Activated CD4-positive, CD25-positive, alpha-beta regulatory T cell treated with anti-CD3 and anti-CD28 coated beads, Interleukin-2, amount 50 U/mL, for 16 hours (primary cell): ENCODE measurements around the gene TMEM212.

ENCODE experiments used
- DNase-seq: peaks from one replicate; pipeline ENCODE4 v3.0.0-alpha.2; 2020; ENCODE audit warnings: low read depth, low spot score

TMEM212 gene

GRCh38 chr3:171842864-171843518 is at the start of gene TMEM212:
Gene TMEM212 (plus strand): TSS chr3:171843349. CDS start chr3:171843384, 35 bp downstream.
- no peak for DNase-seq

- DNase-seq: no peak
Measured at GRCh38 chr3:171796625-171797264, 46.4 kb upstream of the TMEM212 start.

GRCh38 chr3:171797265-171797679 is 45.9 kb upstream of the TMEM212 start:
- no peak for DNase-seq

GRCh38 chr3:171797873-171798272 is 45.3 kb upstream of the TMEM212 start:
- no peak for DNase-seq

GRCh38 chr3:171799501-171799900 is 43.6 kb upstream of the TMEM212 start:
- DNase-seq: no peak

GRCh38 chr3:171801738-171802589 is 41.2 kb upstream of the TMEM212 start:
- DNase-seq: no peak

GRCh38 chr3:171802590-171802956 is 40.6 kb upstream of the TMEM212 start:
- no peak for DNase-seq

GRCh38 chr3:171803044-171803443 is 40.1 kb upstream of the TMEM212 start:
- DNase-seq: no peak

- DNase-seq: no peak
Measured at GRCh38 chr3:171804618-171805389, 38.3 kb upstream of the TMEM212 start.

GRCh38 chr3:171805687-171806086 is 37.5 kb upstream of the TMEM212 start:
- no peak for DNase-seq

- DNase-seq: no peak
Measured at GRCh38 chr3:171806200-171807128, 36.7 kb upstream of the TMEM212 start.

- DNase-seq: no peak
Measured at GRCh38 chr3:171807129-171807675, 35.9 kb upstream of the TMEM212 start.

GRCh38 chr3:171807806-171808205 is 35.3 kb upstream of the TMEM212 start:
- no peak for DNase-seq

- no peak for DNase-seq
Measured at GRCh38 chr3:171809611-171809860, 33.6 kb upstream of the TMEM212 start.

- DNase-seq: no peak
Measured at GRCh38 chr3:171809861-171810628, 33.1 kb upstream of the TMEM212 start, which contains the start of gene PLD1. Gene PLD1 (minus strand): TSS chr3:171810483. CDS start chr3:171738051, 72,432 bp downstream.

GRCh38 chr3:171810629-171811294 is 32.4 kb upstream of the TMEM212 start:
- DNase-seq: no peak

- no peak for DNase-seq
Measured at GRCh38 chr3:171811295-171811912, 31.7 kb upstream of the TMEM212 start.

GRCh38 chr3:171811913-171812335 is 31.2 kb upstream of the TMEM212 start:
- DNase-seq: no peak

GRCh38 chr3:171812811-171813210 is 30.3 kb upstream of the TMEM212 start:
- no peak for DNase-seq
